H9 (cell line): Measurements from ENCODE around the gene TRPC5OS. TPM values are rescaled to one million over a fixed set of nuclear protein-coding genes. Genes with fewer than 3 reads are reported as not detected.

Experiments
- DNase-seq: peaks from one replicate; pipeline ENCODE4 v3.0.0-alpha.2; 2017
- H2AFZ ChIP-seq: one replicate; pipeline ENCODE4 v1.6.1; 2013; ENCODE audit warnings: mild to moderate bottlenecking, low read length, control low read depth, moderate library complexity
- H2AK5ac ChIP-seq: 2 replicates; pipeline ENCODE4 v1.6.1; 2013; ENCODE audit warnings: low read length, control low read depth, mixed read lengths; ENCODE audit not compliant: insufficient read length
- H2BK120ac ChIP-seq: one replicate; pipeline ENCODE4 v1.6.1; 2013; ENCODE audit warnings: low read depth, mild to moderate bottlenecking, low read length, control low read depth, inconsistent platforms; ENCODE audit not compliant: poor library complexity, severe bottlenecking
- H2BK12ac ChIP-seq: 2 replicates; pipeline ENCODE4 v1.6.1; 2013; ENCODE audit warnings: low read length, control low read depth, mixed read lengths, low read depth; ENCODE audit not compliant: insufficient read length
- H2BK15ac ChIP-seq: 2 replicates; pipeline ENCODE4 v1.6.1; 2013; ENCODE audit warnings: low read depth, low read length, control low read depth
- H2BK20ac ChIP-seq: one replicate; pipeline ENCODE4 v1.6.1; 2013; ENCODE audit warnings: low read depth, mild to moderate bottlenecking, low read length, control low read depth, inconsistent platforms; ENCODE audit not compliant: poor library complexity, severe bottlenecking
- H2BK5ac ChIP-seq: 2 replicates; pipeline ENCODE4 v1.6.1; 2013; ENCODE audit warnings: low read length, control low read depth, mixed read lengths; ENCODE audit not compliant: insufficient read length
- H3K14ac ChIP-seq: 2 replicates; pipeline ENCODE4 v1.6.1; 2013; ENCODE audit warnings: low read length, control low read depth; ENCODE audit not compliant: insufficient read depth
- H3K18ac ChIP-seq: 2 replicates; pipeline ENCODE4 v1.6.1; 2013; ENCODE audit warnings: low read depth, mild to moderate bottlenecking, mixed read lengths, low read length, control low read depth; ENCODE audit not compliant: insufficient read length
- H3K23ac ChIP-seq: 2 replicates; pipeline ENCODE4 v1.6.1; 2013; ENCODE audit warnings: low read length, control low read depth, mixed read lengths, low read depth; ENCODE audit not compliant: insufficient read length
- H3K23me2 ChIP-seq: 2 replicates; pipeline ENCODE4 v1.6.1; 2013; ENCODE audit warnings: low read depth, mild to moderate bottlenecking, mixed read lengths, low read length, control low read depth; ENCODE audit not compliant: insufficient read length, poor library complexity, severe bottlenecking
- H3K27ac ChIP-seq: 2 replicates; pipeline ENCODE4 v1.5.1; 2013; ENCODE audit warnings: low read length, control low read depth, mixed read lengths, low read depth; ENCODE audit not compliant: insufficient read length
- H3K27me3 ChIP-seq: 2 replicates; pipeline ENCODE4 v1.6.1; 2013; ENCODE audit warnings: low read length, control low read depth, inconsistent platforms; ENCODE audit not compliant: insufficient read depth
- H3K4ac ChIP-seq: 2 replicates; pipeline ENCODE4 v1.6.1; 2013; ENCODE audit warnings: low read depth, mild to moderate bottlenecking, control low read depth, inconsistent platforms, low read length, moderate library complexity
- H3K4me1 ChIP-seq: 2 replicates; pipeline ENCODE4 v1.6.1; 2013; ENCODE audit warnings: low read length, control low read depth, inconsistent platforms; ENCODE audit not compliant: insufficient read depth
- H3K4me2 ChIP-seq: 2 replicates; pipeline ENCODE4 v1.6.1; 2013; ENCODE audit warnings: low read length, control low read depth, mixed read lengths; ENCODE audit not compliant: insufficient read length, insufficient read depth
- H3K56ac ChIP-seq: 2 replicates; pipeline ENCODE4 v1.6.1; 2013; ENCODE audit warnings: low read depth, mild to moderate bottlenecking, mixed read lengths, low read length, control low read depth; ENCODE audit not compliant: insufficient read length
- H3K79me1 ChIP-seq: 2 replicates; pipeline ENCODE4 v1.6.1; 2013; ENCODE audit warnings: low read depth, mild to moderate bottlenecking, moderate library complexity, low read length, control low read depth, inconsistent platforms; ENCODE audit not compliant: insufficient read depth, poor library complexity, severe bottlenecking
- H3K79me2 ChIP-seq: 2 replicates; pipeline ENCODE4 v1.6.1; 2013; ENCODE audit warnings: low read length, control low read depth, inconsistent platforms; ENCODE audit not compliant: insufficient read depth
- H3K9ac ChIP-seq: 2 replicates; pipeline ENCODE4 v1.6.1; 2013; ENCODE audit warnings: low read length, control low read depth, mixed read lengths; ENCODE audit not compliant: insufficient read length; ENCODE audit errors: extremely low read depth
- H3K9me3 ChIP-seq: one replicate; pipeline ENCODE4 v1.6.1; 2013; ENCODE audit warnings: low read depth, low read length, inconsistent platforms; ENCODE audit not compliant: control insufficient read depth
- H3T11ph ChIP-seq: one replicate; pipeline ENCODE4 v1.6.1; 2013; ENCODE audit warnings: mild to moderate bottlenecking, low read length, control low read depth, inconsistent platforms
- H4K20me1 ChIP-seq: one replicate; pipeline ENCODE4 v1.6.1; 2013; ENCODE audit not compliant: control insufficient read depth, insufficient read length, insufficient read depth
- H4K5ac ChIP-seq: 2 replicates; pipeline ENCODE4 v1.6.1; 2013; ENCODE audit warnings: low read depth, mild to moderate bottlenecking, mixed read lengths, low read length, control low read depth; ENCODE audit not compliant: insufficient read length
- H4K8ac ChIP-seq: replicated peaks from 2 replicates; pipeline ENCODE4 v1.6.1; 2013; ENCODE audit warnings: low read length, control low read depth, mixed read lengths, low read depth; ENCODE audit not compliant: insufficient read length
- H4K91ac ChIP-seq: 2 replicates; pipeline ENCODE4 v1.6.1; 2013; ENCODE audit warnings: low read depth, mild to moderate bottlenecking, moderate library complexity, mixed read lengths, low read length, control low read depth; ENCODE audit not compliant: insufficient read length
- H3K27ac Mint-ChIP-seq, 3 experiments: 2 replicates in 2 of 3; 3 replicates in 1 of 3; pipeline ENCODE4 v1.8.0; 2020 to 2021; ENCODE audit warnings: mixed read lengths in 3 of 3, mild to moderate bottlenecking in 1 of 3, moderate library complexity in 1 of 3
- H3K27me3 Mint-ChIP-seq: 2 replicates; pipeline ENCODE4 v1.8.0; 2021; ENCODE audit warnings: low read depth, mild to moderate bottlenecking, moderate library complexity, mixed read lengths
- H3K36me3 Mint-ChIP-seq, 3 experiments: 2 replicates in 2 of 3; 3 replicates in 1 of 3; pipeline ENCODE4 v1.8.0; 2020 to 2021; ENCODE audit warnings: low read depth in 3 of 3, mixed read lengths in 3 of 3; ENCODE audit not compliant: insufficient read depth in 1 of 3
- H3K4me1 Mint-ChIP-seq, 2 experiments: 2 replicates each; pipeline ENCODE4 v1.8.0; 2020; ENCODE audit warnings: mixed read lengths in 2 of 2
- H3K4me3 Mint-ChIP-seq, 2 experiments: 2 replicates in 1 of 2; 3 replicates in 1 of 2; pipeline ENCODE4 v1.8.0; 2020 to 2021; ENCODE audit warnings: mild to moderate bottlenecking in 2 of 2, mixed read lengths in 2 of 2, moderate library complexity in 1 of 2
- H3K9me3 Mint-ChIP-seq, 2 experiments: 2 replicates in 1 of 2; 3 replicates in 1 of 2; pipeline ENCODE4 v1.8.0; 2020; ENCODE audit warnings: mild to moderate bottlenecking in 2 of 2, mixed read lengths in 2 of 2, moderate library complexity in 1 of 2
- WGBS: extraction: QIAGEN DNeasy Blood & Tissue Kit; methylation state at CpG from one replicate; pipeline ENCODE4 v1.1.7; 2013; ENCODE audit warnings: missing lambda C conversion rate, low lambda C conversion rate, mixed read lengths; ENCODE audit not compliant: insufficient read length; ENCODE audit errors: extremely low coverage; 5-methylcytosine and 5-hydroxymethylcytosine counted together
- total RNA-seq: library from RNA; stranded (reverse); gene quantifications from 2 replicates; pipeline ENCODE4 v1.2.1, GENCODE V29; 2021
- TF ChIP-seq, protein P1 (sequence below): fragments of 200-600 bp; sonication (generic); conservative IDR thresholded peaks from 3 replicates; pipeline ENCODE4 v1.8.0; 2021; ENCODE audit warnings: antibody characterized with exemption, mild to moderate bottlenecking

The TRPC5OS gene
- total RNA-seq, 1 experiment from 2014 or later: not detected

DNA sequence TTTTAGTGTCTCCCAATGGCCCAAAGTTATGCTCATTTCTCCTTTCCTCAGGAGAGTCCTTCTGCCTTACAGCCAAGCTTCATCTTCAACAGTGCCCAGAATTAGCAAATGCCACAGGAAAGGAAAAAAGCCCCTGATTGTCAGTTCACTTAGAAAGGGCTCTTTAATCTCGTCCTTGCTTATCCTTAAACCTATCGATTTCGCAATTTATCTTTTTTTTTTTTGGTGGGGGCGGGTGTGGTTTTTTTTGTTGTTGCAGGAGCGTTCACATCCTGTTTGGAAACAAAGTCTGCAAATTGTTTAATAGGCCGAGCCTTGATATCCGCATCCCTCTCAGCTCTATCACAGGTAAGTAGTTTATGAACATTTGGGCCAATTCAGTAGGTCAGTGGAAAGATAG is 20.2 kb downstream of the TRPC5OS start:
- no peak overlapping the region for H3K27ac ChIP-seq
- no peaks in the 10 kb centered on the region for H3K79me1 ChIP-seq
- no peaks in the 10 kb centered on the region for H3K27me3 ChIP-seq

More for the DNA sequence above, 20.2 kb downstream of the TRPC5OS start:
- Histone ChIP-seq H3K4me2 (no peak overlapping the region), H3K4me1 (no peaks in the 10 kb centered on the region), H3K14ac (no peak overlapping the region), H4K5ac (no peak overlapping the region), H4K20me1 (no peaks in the 10 kb centered on the region), H3K23me2 (no peaks in the 10 kb centered on the region), H3K56ac (no peak overlapping the region), H3K4ac (no peak overlapping the region), H3K23ac (no peak overlapping the region), H2AK5ac (no peak overlapping the region), H3T11ph (no peak overlapping the region), H3K18ac (no peak overlapping the region), H3K9me3 (no peaks in the 10 kb centered on the region), H2BK12ac (no peak overlapping the region), H3K9ac (no peak overlapping the region), H4K8ac (no peak overlapping the region), H2BK5ac (no peak overlapping the region), H2BK120ac (no peak overlapping the region), H4K91ac (no peak overlapping the region), H2BK20ac (no peak overlapping the region), H2AFZ (no peak overlapping the region), H3K79me2 (no peaks in the 10 kb centered on the region), H2BK15ac (no peak overlapping the region)
- H3K9me3 Mint-ChIP-seq: no peaks in the 10 kb centered on the region
- TF ChIP-seq, protein P1, sequence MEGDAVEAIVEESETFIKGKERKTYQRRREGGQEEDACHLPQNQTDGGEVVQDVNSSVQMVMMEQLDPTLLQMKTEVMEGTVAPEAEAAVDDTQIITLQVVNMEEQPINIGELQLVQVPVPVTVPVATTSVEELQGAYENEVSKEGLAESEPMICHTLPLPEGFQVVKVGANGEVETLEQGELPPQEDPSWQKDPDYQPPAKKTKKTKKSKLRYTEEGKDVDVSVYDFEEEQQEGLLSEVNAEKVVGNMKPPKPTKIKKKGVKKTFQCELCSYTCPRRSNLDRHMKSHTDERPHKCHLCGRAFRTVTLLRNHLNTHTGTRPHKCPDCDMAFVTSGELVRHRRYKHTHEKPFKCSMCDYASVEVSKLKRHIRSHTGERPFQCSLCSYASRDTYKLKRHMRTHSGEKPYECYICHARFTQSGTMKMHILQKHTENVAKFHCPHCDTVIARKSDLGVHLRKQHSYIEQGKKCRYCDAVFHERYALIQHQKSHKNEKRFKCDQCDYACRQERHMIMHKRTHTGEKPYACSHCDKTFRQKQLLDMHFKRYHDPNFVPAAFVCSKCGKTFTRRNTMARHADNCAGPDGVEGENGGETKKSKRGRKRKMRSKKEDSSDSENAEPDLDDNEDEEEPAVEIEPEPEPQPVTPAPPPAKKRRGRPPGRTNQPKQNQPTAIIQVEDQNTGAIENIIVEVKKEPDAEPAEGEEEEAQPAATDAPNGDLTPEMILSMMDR: no peak
- H3K27me3 Mint-ChIP-seq: no peaks in the 10 kb centered on the region
- no CpG with 5 or more reads among the region's 7 CpGs for WGBS
- no peak overlapping the region for H3K27ac Mint-ChIP-seq
- no peaks in the 10 kb centered on the region; a peak in 1 of 7 replicates for H3K36me3 Mint-ChIP-seq
- H3K4me3 Mint-ChIP-seq: no peak overlapping the region
- DNase-seq: no peak
- 0 out of 4 replicates have a peak, but pooled peaks cover 0 to 2% of the 10 kb centered on the region in 2 experiments for H3K4me1 Mint-ChIP-seq
